ENCODE results near the gene SLC6A5.

Gene SLC6A5

DNA sequence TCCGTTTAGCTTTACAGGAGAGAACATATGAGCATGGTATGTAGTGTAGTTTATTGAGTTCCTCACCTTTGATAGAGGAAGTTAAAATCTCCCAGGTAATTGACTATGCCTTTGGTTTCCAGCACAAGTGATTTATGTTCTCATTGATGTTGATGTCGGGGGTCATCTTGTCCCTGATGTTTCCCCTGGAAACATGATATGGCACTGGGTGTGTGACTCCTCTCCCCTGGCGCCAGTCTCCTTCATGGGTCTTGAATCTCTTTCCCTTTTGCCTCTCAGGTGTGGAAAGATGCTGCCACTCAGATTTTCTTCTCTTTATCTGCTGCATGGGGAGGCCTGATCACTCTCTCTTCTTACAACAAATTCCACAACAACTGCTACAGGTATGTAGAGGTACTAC lies 28.3 kb downstream of the SLC6A5 start:
- Histone ChIP-seq H3K9me3 (ENCODE audit: low read length) (no peaks in the 10 kb centered on the region), H3K36me3 (ENCODE audit: insufficient read depth, low read length) (no peaks in the 10 kb centered on the region), H3K9ac (ENCODE audit: low read length) (no peak overlapping the region), H3K27me3 (ENCODE audit: control insufficient read depth in 1 of 2, insufficient read depth in 2 of 2, low read length in 2 of 2) (no peaks in the 10 kb centered on the region), H3K4me1 (ENCODE audit: insufficient read depth, low read length) (no peaks in the 10 kb centered on the region), H3K4me3 (ENCODE audit: low read depth in 1 of 2, low read length in 2 of 2) (no peak overlapping the region), H3K27ac (ENCODE audit: low read depth, low read length) (no peak overlapping the region)

GRCh38 chr11:20631519-20632168 lies 32.2 kb downstream of the SLC6A5 start:
- H3K9me3 ChIP-seq (ENCODE audit: low read length): no peaks in the 10 kb centered on the region
- H3K4me1 ChIP-seq (ENCODE audit: insufficient read depth, low read length): no peaks in the 10 kb centered on the region
- H3K27me3 ChIP-seq (ENCODE audit: control insufficient read depth in 1 of 2, insufficient read depth in 2 of 2, low read length in 2 of 2): no peaks in the 10 kb centered on the region
- H3K27ac ChIP-seq (ENCODE audit: low read depth, low read length): no peak overlapping the region
- H3K9ac ChIP-seq (ENCODE audit: low read length): no peak overlapping the region
- H3K4me3 ChIP-seq (ENCODE audit: low read depth in 1 of 2, low read length in 2 of 2): no peak overlapping the region
- no peaks in the 10 kb centered on the region for H3K36me3 ChIP-seq (ENCODE audit: insufficient read depth, low read length)

GRCh38 chr11:20632169-20632532 lies 32.7 kb downstream of the SLC6A5 start:
- no peaks in the 10 kb centered on the region for H3K9me3 ChIP-seq (ENCODE audit: low read length)
- H3K36me3 ChIP-seq (ENCODE audit: insufficient read depth, low read length): no peaks in the 10 kb centered on the region
- H3K4me3 ChIP-seq (ENCODE audit: low read depth in 1 of 2, low read length in 2 of 2): no peak overlapping the region
- H3K27ac ChIP-seq (ENCODE audit: low read depth, low read length): no peak overlapping the region
- H3K9ac ChIP-seq (ENCODE audit: low read length): no peak overlapping the region
- H3K27me3 ChIP-seq (ENCODE audit: control insufficient read depth in 1 of 2, insufficient read depth in 2 of 2, low read length in 2 of 2): no peaks in the 10 kb centered on the region
- H3K4me1 ChIP-seq (ENCODE audit: insufficient read depth, low read length): no peaks in the 10 kb centered on the region

DNA sequence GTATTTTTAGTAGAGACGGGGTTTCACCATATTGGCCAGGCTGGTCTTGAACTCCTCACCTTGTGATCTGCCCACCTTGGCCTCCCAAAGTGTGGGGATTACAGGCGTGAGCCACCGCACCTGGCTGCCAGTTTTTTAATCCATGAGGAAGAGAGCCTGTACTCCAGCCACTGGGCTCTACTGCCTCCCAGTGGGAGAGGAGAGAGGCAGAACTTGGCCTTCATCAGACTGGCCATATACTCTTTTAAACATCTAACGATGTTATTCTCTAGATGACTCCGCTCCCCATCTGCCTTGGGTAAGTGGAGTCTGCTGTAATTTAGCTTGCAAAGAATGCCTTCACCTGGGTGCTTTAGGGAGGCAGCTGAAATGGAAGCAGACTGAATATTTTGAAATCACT lies 34.6 kb downstream of the SLC6A5 start:
- Histone ChIP-seq H3K36me3 (ENCODE audit: insufficient read depth, low read length) (no peaks in the 10 kb centered on the region), H3K9ac (ENCODE audit: low read length) (no peak overlapping the region), H3K4me3 (ENCODE audit: low read depth in 1 of 2, low read length in 2 of 2) (no peak overlapping the region), H3K27me3 (ENCODE audit: control insufficient read depth in 1 of 2, insufficient read depth in 2 of 2, low read length in 2 of 2) (no peaks in the 10 kb centered on the region), H3K27ac (ENCODE audit: low read depth, low read length) (no peak overlapping the region), H3K4me1 (ENCODE audit: insufficient read depth, low read length) (no peaks in the 10 kb centered on the region), H3K9me3 (ENCODE audit: low read length) (no peaks in the 10 kb centered on the region)

- H3K9ac ChIP-seq (ENCODE audit: low read length): no peak overlapping the region
- no peak overlapping the region for H3K27ac ChIP-seq (ENCODE audit: low read depth, low read length)
- H3K36me3 ChIP-seq (ENCODE audit: insufficient read depth, low read length): no peaks in the 10 kb centered on the region
- no peaks in the 10 kb centered on the region for H3K9me3 ChIP-seq (ENCODE audit: low read length)
- H3K4me1 ChIP-seq (ENCODE audit: insufficient read depth, low read length): no peaks in the 10 kb centered on the region
- no peaks in the 10 kb centered on the region for H3K27me3 ChIP-seq (ENCODE audit: control insufficient read depth in 1 of 2, insufficient read depth in 2 of 2, low read length in 2 of 2)
- no peak overlapping the region for H3K4me3 ChIP-seq (ENCODE audit: low read depth in 1 of 2, low read length in 2 of 2)
Observed at GRCh38 chr11:20634781-20635180, 35.4 kb downstream of the SLC6A5 start.

DNA sequence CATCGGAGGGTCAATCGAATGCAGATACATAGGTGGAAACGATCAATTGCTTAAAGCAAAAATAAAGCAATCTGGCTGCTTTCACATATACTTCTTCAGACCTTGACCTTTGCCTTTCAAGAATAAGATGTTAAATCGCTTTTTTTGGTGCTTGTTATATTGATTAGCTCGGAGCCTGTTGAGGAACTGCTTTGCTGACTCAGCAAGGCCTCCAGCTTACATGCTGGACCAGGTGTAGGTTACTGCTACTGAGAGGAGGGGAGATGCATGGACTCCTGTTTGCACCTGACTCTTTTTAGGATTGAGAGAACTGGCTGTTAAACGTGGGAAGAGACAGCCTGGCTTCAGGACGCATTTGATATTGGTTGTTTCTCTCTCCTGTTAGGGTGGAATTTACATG lies 38.7 kb downstream of the SLC6A5 start:
- H3K9me3 ChIP-seq (ENCODE audit: low read length): no peaks in the 10 kb centered on the region
- no peak overlapping the region for H3K27ac ChIP-seq (ENCODE audit: low read depth, low read length)
- no peak overlapping the region for H3K4me3 ChIP-seq (ENCODE audit: low read depth in 1 of 2, low read length in 2 of 2)
- H3K27me3 ChIP-seq (ENCODE audit: control insufficient read depth in 1 of 2, insufficient read depth in 2 of 2, low read length in 2 of 2): no peaks in the 10 kb centered on the region
- H3K36me3 ChIP-seq (ENCODE audit: insufficient read depth, low read length): no peaks in the 10 kb centered on the region
- no peaks in the 10 kb centered on the region for H3K4me1 ChIP-seq (ENCODE audit: insufficient read depth, low read length)
- H3K9ac ChIP-seq (ENCODE audit: low read length): no peak overlapping the region

GRCh38 chr11:20639688-20640087 lies 40.3 kb downstream of the SLC6A5 start:
- no peak overlapping the region for H3K27ac ChIP-seq (ENCODE audit: low read depth, low read length)
- no peaks in the 10 kb centered on the region for H3K4me1 ChIP-seq (ENCODE audit: insufficient read depth, low read length)
- no peaks in the 10 kb centered on the region for H3K9me3 ChIP-seq (ENCODE audit: low read length)
- H3K36me3 ChIP-seq (ENCODE audit: insufficient read depth, low read length): no peaks in the 10 kb centered on the region
- no peak overlapping the region for H3K9ac ChIP-seq (ENCODE audit: low read length)
- H3K4me3 ChIP-seq (ENCODE audit: low read depth in 1 of 2, low read length in 2 of 2): no peak overlapping the region
- H3K27me3 ChIP-seq (ENCODE audit: control insufficient read depth in 1 of 2, insufficient read depth in 2 of 2, low read length in 2 of 2): no peaks in the 10 kb centered on the region

- no peaks in the 10 kb centered on the region for H3K36me3 ChIP-seq (ENCODE audit: insufficient read depth, low read length)
- H3K9me3 ChIP-seq (ENCODE audit: low read length): no peaks in the 10 kb centered on the region
- no peak overlapping the region for H3K27ac ChIP-seq (ENCODE audit: low read depth, low read length)
Observed at GRCh38 chr11:20640401-20640800, 41.0 kb downstream of the SLC6A5 start.

GRCh38 chr11:20644360-20644759 lies 45.0 kb downstream of the SLC6A5 start:
- H3K9ac ChIP-seq (ENCODE audit: low read length): no peak overlapping the region
- no peaks in the 10 kb centered on the region for H3K27me3 ChIP-seq (ENCODE audit: control insufficient read depth in 1 of 2, insufficient read depth in 2 of 2, low read length in 2 of 2)
- H3K4me3 ChIP-seq (ENCODE audit: low read depth in 1 of 2, low read length in 2 of 2): no peak overlapping the region
- H3K27ac ChIP-seq (ENCODE audit: low read depth, low read length): no peak overlapping the region
- H3K9me3 ChIP-seq (ENCODE audit: low read length): no peaks in the 10 kb centered on the region
- no peaks in the 10 kb centered on the region for H3K4me1 ChIP-seq (ENCODE audit: insufficient read depth, low read length)
- H3K36me3 ChIP-seq (ENCODE audit: insufficient read depth, low read length): no peaks in the 10 kb centered on the region

More at GRCh38 chr11:20640401-20640800, 41.0 kb downstream of the SLC6A5 start:
- H3K27me3 ChIP-seq (ENCODE audit: control insufficient read depth in 1 of 2, insufficient read depth in 2 of 2, low read length in 2 of 2): no peaks in the 10 kb centered on the region
- no peak overlapping the region for H3K4me3 ChIP-seq (ENCODE audit: low read depth in 1 of 2, low read length in 2 of 2)
- no peak overlapping the region for H3K9ac ChIP-seq (ENCODE audit: low read length)
- H3K4me1 ChIP-seq (ENCODE audit: insufficient read depth, low read length): no peaks in the 10 kb centered on the region

DNA sequence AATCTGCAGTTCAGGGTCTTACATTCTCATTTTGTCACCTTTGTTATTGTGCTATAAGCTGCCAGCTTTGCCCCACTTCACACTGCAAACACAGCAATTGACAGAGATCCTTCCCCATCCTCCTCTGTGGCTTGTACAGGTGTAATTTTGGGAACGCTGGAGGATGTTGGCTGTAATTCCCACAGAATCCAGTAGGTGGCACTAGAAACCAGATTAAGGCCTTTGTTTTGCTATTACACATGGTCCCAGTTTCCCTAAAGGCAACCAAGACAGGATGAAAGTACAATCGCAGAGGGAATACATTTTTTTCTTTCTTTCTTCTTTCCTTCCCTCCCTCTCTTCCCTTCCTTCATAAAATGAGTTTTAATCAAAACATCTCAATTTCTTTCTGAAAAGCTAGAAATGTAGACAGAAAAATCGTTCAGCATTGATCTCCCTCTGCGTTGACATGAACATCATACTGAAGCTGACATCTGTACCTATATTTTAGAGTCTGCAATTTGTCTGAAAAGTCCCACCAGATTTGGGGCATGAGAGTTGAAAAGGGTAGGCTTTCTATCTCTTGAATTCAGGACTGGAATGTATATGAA lies 48.7 kb downstream of the SLC6A5 start:
- H3K27me3 ChIP-seq (ENCODE audit: control insufficient read depth in 1 of 2, insufficient read depth in 2 of 2, low read length in 2 of 2): no peaks in the 10 kb centered on the region
- H3K9me3 ChIP-seq (ENCODE audit: low read length): no peaks in the 10 kb centered on the region
- no peaks in the 10 kb centered on the region for H3K4me1 ChIP-seq (ENCODE audit: insufficient read depth, low read length)
- no peak overlapping the region for H3K4me3 ChIP-seq (ENCODE audit: low read depth in 1 of 2, low read length in 2 of 2)
- no peak overlapping the region for H3K9ac ChIP-seq (ENCODE audit: low read length)
- H3K27ac ChIP-seq (ENCODE audit: low read depth, low read length): no peak overlapping the region
- H3K36me3 ChIP-seq (ENCODE audit: insufficient read depth, low read length): no peaks in the 10 kb centered on the region

DNA sequence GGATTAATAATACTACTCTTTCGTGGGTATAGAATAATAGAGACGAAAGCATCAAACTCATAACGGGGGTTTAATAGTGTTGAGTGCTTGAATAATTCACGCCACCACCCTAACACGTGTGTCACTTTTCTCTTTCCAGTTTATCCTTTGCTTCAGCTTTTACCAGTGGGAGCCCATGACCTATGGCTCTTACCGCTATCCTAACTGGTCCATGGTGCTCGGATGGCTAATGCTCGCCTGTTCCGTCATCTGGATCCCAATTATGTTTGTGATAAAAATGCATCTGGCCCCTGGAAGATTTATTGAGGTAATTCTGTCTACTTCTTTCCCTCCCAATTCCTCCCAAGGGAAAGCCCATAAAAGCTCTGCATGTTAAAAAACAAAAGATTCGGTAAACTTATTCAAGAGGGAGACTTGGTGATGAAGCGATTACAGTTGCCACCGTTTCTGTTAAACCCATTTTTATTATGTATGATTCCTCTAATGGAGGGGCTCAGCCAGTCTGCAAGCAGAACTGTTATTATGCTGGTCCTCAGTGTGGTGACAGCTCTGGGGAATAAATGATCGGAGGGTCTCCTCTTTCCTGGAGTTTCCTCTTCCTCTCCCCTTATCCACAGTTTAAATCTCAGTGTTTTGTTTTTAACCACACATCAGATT lies 52.9 kb downstream of the SLC6A5 start:
- H3K36me3 ChIP-seq (ENCODE audit: insufficient read depth, low read length): no peaks in the 10 kb centered on the region
- H3K4me1 ChIP-seq (ENCODE audit: insufficient read depth, low read length): no peaks in the 10 kb centered on the region
- H3K27me3 ChIP-seq (ENCODE audit: control insufficient read depth in 1 of 2, insufficient read depth in 2 of 2, low read length in 2 of 2): no peaks in the 10 kb centered on the region

GRCh38 chr11:20654038-20654437 lies 54.6 kb downstream of the SLC6A5 start:
- Histone ChIP-seq H3K9me3 (ENCODE audit: low read length) (no peaks in the 10 kb centered on the region), H3K9ac (ENCODE audit: low read length) (no peak overlapping the region), H3K27me3 (ENCODE audit: control insufficient read depth in 1 of 2, insufficient read depth in 2 of 2, low read length in 2 of 2) (no peaks in the 10 kb centered on the region), H3K4me1 (ENCODE audit: insufficient read depth, low read length) (no peaks in the 10 kb centered on the region), H3K4me3 (ENCODE audit: low read depth in 1 of 2, low read length in 2 of 2) (no peak overlapping the region), H3K27ac (ENCODE audit: low read depth, low read length) (no peak overlapping the region), H3K36me3 (ENCODE audit: insufficient read depth, low read length) (no peaks in the 10 kb centered on the region)

More for the DNA sequence above, 52.9 kb downstream of the SLC6A5 start:
- no peak overlapping the region for H3K9ac ChIP-seq (ENCODE audit: low read length)
- H3K4me3 ChIP-seq (ENCODE audit: low read depth in 1 of 2, low read length in 2 of 2): no peak overlapping the region
- H3K9me3 ChIP-seq (ENCODE audit: low read length): no peaks in the 10 kb centered on the region
- H3K27ac ChIP-seq (ENCODE audit: low read depth, low read length): no peak overlapping the region
